PC-9 (cell line): ENCODE results near the gene TRIP10. TPM values are rescaled to one million over a fixed set of nuclear protein-coding genes. Genes with fewer than 3 reads are reported as not detected.

ENCODE experiments used
- BruUV-seq: library from RNA; stranded (reverse); fragments of 400-500 nt; replicated peaks from 2 replicates; lab custom pipeline; 2021; lab: Mats Ljungman, UMichigan
- CTCF ChIA-PET: fragments of 300-600 bp; sonication (Branson Sonifier 250); formaldehyde crosslinking; loops from one replicate; lab custom pipeline; 2022; ENCODE audit warnings: antibody characterized with exemption; lab: Charles Lee
- POLR2A ChIA-PET: fragments of 300-600 bp; sonication (Branson Sonifier 250); formaldehyde crosslinking; loops from one replicate; lab custom pipeline; 2022; ENCODE audit warnings: antibody characterized with exemption; ENCODE audit not compliant: unreplicated experiment; lab: Charles Lee
- DNase-seq, 2 experiments: peaks; one replicate each; pipeline versions ENCODE4 v3.0.0 to v3.0.0-alpha.2; 2015 to 2022; ENCODE audit warnings: mixed read lengths in 1 of 2
- H2AFZ ChIP-seq: fragments of 200-600 bp; sonication (generic); 2 replicates; pipeline ENCODE4 v1.8.1; 2017; ENCODE audit warnings: antibody characterized with exemption
- H3F3A ChIP-seq: fragments of 200-600 bp; sonication (generic); 2 replicates; pipeline ENCODE4 v1.8.1; 2017; ENCODE audit warnings: antibody characterized with exemption, mild to moderate bottlenecking, low read depth; ENCODE audit not compliant: insufficient read depth
- H3K27ac ChIP-seq: fragments of 200-600 bp; sonication (generic); 2 replicates; pipeline ENCODE4 v1.6.1; 2016; ENCODE audit warnings: mixed run types
- H3K27me3 ChIP-seq: fragments of 200-600 bp; sonication (generic); 2 replicates; pipeline ENCODE4 v1.6.1; 2016; ENCODE audit warnings: low read depth, mixed run types; ENCODE audit not compliant: insufficient read depth
- H3K36me3 ChIP-seq: fragments of 200-600 bp; sonication (generic); 2 replicates; pipeline ENCODE4 v1.6.1; 2016; ENCODE audit warnings: low read depth, mixed run types
- H3K4me1 ChIP-seq: fragments of 200-600 bp; sonication (generic); replicated peaks from 2 replicates; pipeline ENCODE4 v1.6.1; 2016; ENCODE audit warnings: mixed run types; ENCODE audit not compliant: insufficient read depth
- H3K4me2 ChIP-seq: fragments of 200-600 bp; sonication (generic); 2 replicates; pipeline ENCODE4 v1.6.1; 2017; ENCODE audit warnings: mixed run types
- H3K4me3 ChIP-seq: fragments of 200-600 bp; sonication (generic); 2 replicates; pipeline ENCODE4 v1.6.1; 2016; ENCODE audit warnings: mixed run types
- H3K79me2 ChIP-seq: fragments of 200-600 bp; sonication (generic); 2 replicates; pipeline ENCODE4 v1.6.1; 2017; ENCODE audit warnings: low read depth, mixed run types
- H3K9me2 ChIP-seq: fragments of 200-600 bp; sonication (generic); 2 replicates; pipeline ENCODE4 v1.8.1; 2017; ENCODE audit warnings: mild to moderate bottlenecking; ENCODE audit not compliant: insufficient read depth
- H3K9me3 ChIP-seq: fragments of 200-600 bp; sonication (generic); 2 replicates; pipeline ENCODE4 v1.8.1; 2016; ENCODE audit warnings: low read depth; ENCODE audit not compliant: insufficient read depth
- H4K20me1 ChIP-seq: fragments of 200-600 bp; sonication (generic); 2 replicates; pipeline ENCODE4 v1.8.1; 2017; ENCODE audit not compliant: insufficient read depth
- CTCF ChIP-seq: fragments of 200-600 bp; sonication (generic); conservative IDR thresholded peaks from 2 replicates; pipeline ENCODE4 v1.6.1; 2017; ENCODE audit warnings: mixed run types, antibody characterized with exemption, mild to moderate bottlenecking, moderate library complexity
- EZH2 ChIP-seq: fragments of 200-600 bp; sonication (generic); IDR thresholded peaks from 2 replicates; pipeline ENCODE4 v1.8.0; 2017; ENCODE audit warnings: antibody characterized with exemption, low read depth
- intact Hi-C: fragments of 100-400 bp; cut with micrococcal nuclease; formaldehyde crosslinking; loops from one replicate; pipeline ENCODE4 v1.10.0; 2022; ENCODE audit not compliant: unreplicated experiment
- total RNA-seq: library from RNA; stranded (reverse); gene quantifications from 2 replicates; pipeline ENCODE4 v1.2.3, GENCODE V29; 2021

TRIP10 gene
- total RNA-seq, 1 experiment from 2014 or later, result 84.3 TPM

DNA sequence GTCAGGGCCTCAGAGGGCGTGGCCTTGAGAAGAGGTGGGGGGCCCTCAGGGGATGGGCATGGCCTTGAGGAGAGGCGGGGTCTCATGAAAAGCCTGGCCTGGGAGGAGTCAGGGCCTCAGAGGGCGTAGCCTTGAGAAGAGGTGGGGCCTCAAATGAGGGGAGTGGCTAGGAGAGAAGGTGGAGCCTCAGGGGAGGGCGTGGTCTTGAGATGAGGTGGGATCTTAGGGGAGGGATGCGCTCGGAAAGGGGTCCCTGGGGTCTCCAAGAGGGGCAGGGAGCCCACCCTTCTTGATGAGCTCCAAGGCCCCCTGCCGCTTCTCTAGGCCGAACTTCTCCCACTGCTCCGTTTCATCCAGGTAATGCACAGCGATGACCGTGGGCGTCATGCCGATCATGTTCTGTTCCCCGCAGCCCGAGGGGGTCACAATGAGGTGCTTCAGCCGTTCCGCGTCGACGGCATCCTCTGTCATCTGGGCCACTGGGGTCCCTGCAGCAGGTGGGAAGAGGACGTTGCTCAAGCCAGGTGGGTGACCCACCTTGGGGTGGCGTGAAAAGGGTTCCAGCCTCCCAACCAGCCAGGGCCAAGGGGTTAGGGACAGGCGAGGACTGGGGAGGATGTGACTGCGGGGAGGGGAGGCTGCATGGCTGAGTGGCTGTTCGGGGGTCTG, 45.2 kb upstream of the TRIP10 start:
- Histone ChIP-seq H3K27me3 (no peaks in the 10 kb centered on the region), H3K4me2 (no peak overlapping the region), H3K27ac (no peak overlapping the region), H3F3A (no peaks in the 10 kb centered on the region; the same call in 1 of the 2 replicates), H3K36me3 (no peaks in the 10 kb centered on the region), H4K20me1 (no peaks in the 10 kb centered on the region), H2AFZ (no peak overlapping the region), H3K9me2 (no peaks in the 10 kb centered on the region), H3K4me1 (no peaks in the 10 kb centered on the region), H3K79me2 (no peaks in the 10 kb centered on the region), H3K9me3 (no peaks in the 10 kb centered on the region), H3K4me3 (no peak overlapping the region)
- DNase-seq, result no peak
- CTCF ChIA-PET, result no interaction called here
- intact Hi-C loops, result no loop called here
- no TSS peak for BruUV-seq
- POLR2A ChIA-PET, result no interaction called here
- TF ChIP-seq CTCF (no peak), EZH2 (no peak)

DNA sequence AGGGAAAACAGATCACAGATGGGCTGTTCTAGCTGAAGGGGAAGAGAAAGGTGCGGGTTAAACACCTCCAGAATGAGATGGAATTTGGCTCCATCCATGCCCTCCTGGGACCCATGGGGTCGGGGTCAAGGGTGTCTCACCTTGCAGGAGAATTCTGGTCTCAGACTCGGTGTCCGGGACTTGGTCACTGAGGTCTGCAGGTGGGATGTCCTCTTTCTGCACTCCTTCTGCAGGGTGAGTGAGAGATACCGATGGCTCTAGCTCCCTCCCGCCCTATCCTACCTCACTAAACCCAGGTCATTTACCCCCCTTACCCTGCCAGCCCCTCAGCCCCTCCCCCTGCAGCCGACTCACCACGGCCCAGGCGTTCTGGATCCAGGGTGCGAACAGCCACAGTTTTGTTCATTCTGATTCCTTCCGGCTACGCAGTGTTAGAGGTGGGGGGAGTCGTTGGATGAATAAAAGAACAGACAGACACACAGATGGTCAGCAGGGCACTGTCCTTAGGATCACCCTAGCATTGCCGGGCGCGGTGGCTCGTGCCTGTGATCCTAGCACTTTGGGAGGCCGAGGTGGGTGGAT, 43.1 kb upstream of the TRIP10 start:
- ChIA-PET CTCF (no interaction called here), POLR2A (no interaction called here)
- DNase-seq, result no peak
- Histone ChIP-seq H3F3A (no peaks in the 10 kb centered on the region), H4K20me1 (no peaks in the 10 kb centered on the region), H3K36me3 (no peaks in the 10 kb centered on the region), H2AFZ (no peak overlapping the region), H3K9me3 (no peaks in the 10 kb centered on the region), H3K4me2 (no peak overlapping the region), H3K27me3 (no peaks in the 10 kb centered on the region), H3K4me1 (no peaks in the 10 kb centered on the region), H3K79me2 (no peaks in the 10 kb centered on the region), H3K4me3 (no peak overlapping the region), H3K9me2 (no peaks in the 10 kb centered on the region), H3K27ac (no peak overlapping the region)
- no peak for TF ChIP-seq CTCF
- no peak for TF ChIP-seq EZH2
- intact Hi-C loops, result no loop called here
- BruUV-seq, result no TSS peak

- TF ChIP-seq EZH2 (no peak), CTCF (no peak)
- Histone ChIP-seq H4K20me1 (no peaks in the 10 kb centered on the region), H3K4me3 (no peak overlapping the region), H3K4me2 (no peak overlapping the region), H3K36me3 (no peaks in the 10 kb centered on the region), H3F3A (no peaks in the 10 kb centered on the region), H3K27me3 (no peaks in the 10 kb centered on the region), H3K9me2 (no peaks in the 10 kb centered on the region), H2AFZ (no peak overlapping the region), H3K9me3 (no peaks in the 10 kb centered on the region), H3K4me1 (no peaks in the 10 kb centered on the region), H3K27ac (no peak overlapping the region), H3K79me2 (no peaks in the 10 kb centered on the region)
- BruUV-seq, result no TSS peak
- no peak for DNase-seq
- ChIA-PET CTCF (no interaction called here), POLR2A (interaction anchor here (0.6 kb wide), 1 partner anchor 48 kb away, joined by 3 read pairs; no protein-coding TSS in a partner anchor)
- intact Hi-C loops, result no loop called here
These were observed 42.2 kb upstream of the TRIP10 start for GRCh38 chr19:6697291-6697690.
